NCI-H2081 treated with DMSO at 0.1 percent for 48 hours (cell line): ENCODE results near the gene FSTL4.

Experiments
- DNase-seq: peaks from one replicate; lab custom pipeline; 2025; lab: John Stamatoyannopoulos, UW

FSTL4 gene

GRCh38 chr5:133366438-133366837 is 245.9 kb downstream of the FSTL4 start:
- no peak for DNase-seq

GRCh38 chr5:133365738-133366137 is 246.6 kb downstream of the FSTL4 start:
- no peak for DNase-seq

- DNase-seq = no peak
Measured at GRCh38 chr5:133364936-133365707, 247.2 kb downstream of the FSTL4 start.

- no peak for DNase-seq
Measured at GRCh38 chr5:133363807-133364587, 248.3 kb downstream of the FSTL4 start.

- DNase-seq = no peak
Measured at GRCh38 chr5:133362438-133362837, 249.9 kb downstream of the FSTL4 start.

GRCh38 chr5:133361922-133362321 is 250.4 kb downstream of the FSTL4 start:
- DNase-seq = no peak

- DNase-seq = no peak
Measured at GRCh38 chr5:133360693-133361472, 251.5 kb downstream of the FSTL4 start.

- DNase-seq = no peak
Measured at GRCh38 chr5:133359861-133360260, 252.5 kb downstream of the FSTL4 start.

GRCh38 chr5:133358271-133358670 is 254.1 kb downstream of the FSTL4 start:
- no peak for DNase-seq

GRCh38 chr5:133357758-133358157 is 254.6 kb downstream of the FSTL4 start:
- DNase-seq = no peak

GRCh38 chr5:133356984-133357421 is 255.3 kb downstream of the FSTL4 start:
- no peak for DNase-seq

- no peak for DNase-seq
Measured at GRCh38 chr5:133356396-133356983, 255.9 kb downstream of the FSTL4 start.

GRCh38 chr5:133354323-133355185 is 257.8 kb downstream of the FSTL4 start:
- DNase-seq = no peak

GRCh38 chr5:133353741-133354140 is 258.6 kb downstream of the FSTL4 start:
- no peak for DNase-seq

- no peak for DNase-seq
Measured at GRCh38 chr5:133348406-133348805, 263.9 kb downstream of the FSTL4 start.

- DNase-seq = no peak
Measured at GRCh38 chr5:133347039-133347438, 265.3 kb downstream of the FSTL4 start.

- no peak for DNase-seq
Measured at GRCh38 chr5:133344266-133344665, 268.1 kb downstream of the FSTL4 start.

- no peak for DNase-seq
Measured at GRCh38 chr5:133343196-133343595, 269.1 kb downstream of the FSTL4 start.

GRCh38 chr5:133341915-133342710 is 270.2 kb downstream of the FSTL4 start:
- no peak for DNase-seq

- no peak for DNase-seq
Measured at GRCh38 chr5:133341296-133341695, 271.0 kb downstream of the FSTL4 start.
